MCF 10A (cell line): Measurements from ENCODE around the gene KCNG2. TPM values are rescaled to one million over a fixed set of nuclear protein-coding genes. Genes with fewer than 3 reads are reported as not detected.

Experiments
- BruUV-seq: library from RNA; stranded (reverse); fragments of 400-500 nt; replicated peaks from 2 replicates; lab custom pipeline; 2021; lab: Mats Ljungman, UMichigan
- CTCF ChIA-PET: fragments of 300-600 bp; sonication (Branson Sonifier 250); formaldehyde crosslinking; extraction: SDS; loops from one replicate; lab custom pipeline; 2021; ENCODE audit warnings: antibody characterized with exemption, inconsistent platforms; lab: Yijun Ruan, JAX
- POLR2A ChIA-PET: fragments of 300-600, 350-650 bp; sonication (Branson Sonifier 250); formaldehyde crosslinking; extraction: SDS; loops from one replicate; lab custom pipeline; 2020; ENCODE audit warnings: antibody characterized with exemption, inconsistent platforms; lab: Yijun Ruan, JAX
- DNase-seq: peaks from one replicate; pipeline ENCODE4 v3.0.0-alpha.2; 2018; ENCODE audit not compliant: unreplicated experiment
- H3K27ac Mint-ChIP-seq: one replicate; pipeline ENCODE4 v1.8.0; 2022; ENCODE audit warnings: mild to moderate bottlenecking, low read depth, mixed read lengths; ENCODE audit not compliant: unreplicated experiment
- H3K27me3 Mint-ChIP-seq: one replicate; pipeline ENCODE4 v1.8.0; 2022; ENCODE audit warnings: mixed read lengths; ENCODE audit not compliant: insufficient read depth, unreplicated experiment
- H3K36me3 Mint-ChIP-seq: one replicate; pipeline ENCODE4 v1.8.0; 2022; ENCODE audit warnings: mild to moderate bottlenecking, moderate library complexity, mixed read lengths; ENCODE audit not compliant: insufficient read depth, unreplicated experiment
- H3K4me1 Mint-ChIP-seq: one replicate; pipeline ENCODE4 v1.8.0; 2022; ENCODE audit warnings: mixed read lengths; ENCODE audit not compliant: insufficient read depth, unreplicated experiment
- H3K4me3 Mint-ChIP-seq: one replicate; pipeline ENCODE4 v1.8.0; 2022; ENCODE audit warnings: mild to moderate bottlenecking, moderate library complexity, mixed read lengths; ENCODE audit not compliant: unreplicated experiment
- H3K9me3 Mint-ChIP-seq: one replicate; pipeline ENCODE4 v1.8.0; 2022; ENCODE audit warnings: mixed read lengths; ENCODE audit not compliant: unreplicated experiment
- intact Hi-C: fragments of 100-400 bp; cut with micrococcal nuclease; formaldehyde crosslinking; loops from 2 replicates; pipeline ENCODE4 v1.14.1; 2022
- total RNA-seq: library from RNA; stranded (reverse); gene quantifications from 2 replicates; pipeline ENCODE4 v1.2.3, GENCODE V29; 2022
- TF ChIP-seq, protein P1 (sequence below): fragments of 200-600 bp; IDR thresholded peaks from one replicate; pipeline ENCODE4 v1.8.0; 2022; ENCODE audit warnings: antibody characterized with exemption, mild to moderate bottlenecking; ENCODE audit not compliant: unreplicated experiment

Gene KCNG2
- total RNA-seq, 1 experiment from 2014 or later = not detected

- Mint-ChIP-seq H3K36me3 (peaks cover 22% of the 10 kb centered on the region), H3K27me3 (no peaks in the 10 kb centered on the region), H3K27ac (no peak overlapping the region), H3K9me3 (peaks cover 57% of the 10 kb centered on the region), H3K4me3 (no peak overlapping the region), H3K4me1 (no peaks in the 10 kb centered on the region)
- BruUV-seq = no TSS peak
- TF ChIP-seq, protein P1, sequence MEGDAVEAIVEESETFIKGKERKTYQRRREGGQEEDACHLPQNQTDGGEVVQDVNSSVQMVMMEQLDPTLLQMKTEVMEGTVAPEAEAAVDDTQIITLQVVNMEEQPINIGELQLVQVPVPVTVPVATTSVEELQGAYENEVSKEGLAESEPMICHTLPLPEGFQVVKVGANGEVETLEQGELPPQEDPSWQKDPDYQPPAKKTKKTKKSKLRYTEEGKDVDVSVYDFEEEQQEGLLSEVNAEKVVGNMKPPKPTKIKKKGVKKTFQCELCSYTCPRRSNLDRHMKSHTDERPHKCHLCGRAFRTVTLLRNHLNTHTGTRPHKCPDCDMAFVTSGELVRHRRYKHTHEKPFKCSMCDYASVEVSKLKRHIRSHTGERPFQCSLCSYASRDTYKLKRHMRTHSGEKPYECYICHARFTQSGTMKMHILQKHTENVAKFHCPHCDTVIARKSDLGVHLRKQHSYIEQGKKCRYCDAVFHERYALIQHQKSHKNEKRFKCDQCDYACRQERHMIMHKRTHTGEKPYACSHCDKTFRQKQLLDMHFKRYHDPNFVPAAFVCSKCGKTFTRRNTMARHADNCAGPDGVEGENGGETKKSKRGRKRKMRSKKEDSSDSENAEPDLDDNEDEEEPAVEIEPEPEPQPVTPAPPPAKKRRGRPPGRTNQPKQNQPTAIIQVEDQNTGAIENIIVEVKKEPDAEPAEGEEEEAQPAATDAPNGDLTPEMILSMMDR = no peak
- ChIA-PET POLR2A (interaction anchor here (0.7 kb wide), 1 partner anchor 8 kb away, joined by 3 read pairs; no protein-coding TSS in a partner anchor), CTCF (interaction anchor here (1.4 kb wide), 1 partner anchor 8 kb away, joined by 5 read pairs; no protein-coding TSS in a partner anchor)
- DNase-seq = no peak
- intact Hi-C loops = no loop called here
Observed at GRCh38 chr18:79896738-79897137, 99.0 kb downstream of the KCNG2 start.

DNA sequence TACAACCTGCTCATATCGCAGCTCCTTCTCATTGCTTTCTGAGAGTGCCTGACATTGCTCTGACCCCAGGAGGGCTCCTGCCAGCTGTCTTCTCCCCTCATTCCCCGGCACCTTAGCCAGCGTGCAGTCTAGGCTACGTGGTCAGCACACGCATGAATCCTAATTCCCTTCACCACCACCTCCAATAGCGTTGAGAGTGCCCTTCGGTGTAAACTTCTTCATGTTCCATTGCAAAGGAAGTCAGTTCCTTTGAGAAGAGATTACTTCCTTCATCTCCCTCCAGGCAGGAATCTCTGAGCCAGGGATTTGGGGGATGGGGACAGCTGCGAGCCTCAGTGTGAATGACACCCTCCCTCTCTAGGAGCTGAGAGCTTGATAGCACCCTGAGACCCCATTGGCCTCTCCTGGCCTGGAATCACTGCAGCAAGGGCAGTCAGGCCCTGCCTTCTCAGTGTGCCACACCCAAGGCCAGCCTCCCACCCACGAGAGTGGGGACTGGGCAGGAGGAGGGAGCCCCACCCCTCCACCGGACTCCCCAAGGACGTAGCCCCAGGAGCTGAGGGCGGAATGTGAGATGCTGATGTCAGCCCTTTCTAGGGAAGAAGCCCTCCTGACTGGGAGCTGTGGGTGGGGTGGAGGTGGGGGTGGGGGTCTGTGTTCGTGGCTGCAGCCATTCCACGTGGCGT lies 100.3 kb downstream of the KCNG2 start:
- POLR2A ChIA-PET = no interaction called here
- no peak overlapping the region for H3K27ac Mint-ChIP-seq
- DNase-seq = no peak

GRCh38 chr18:79898952-79899608 lies 101.3 kb downstream of the KCNG2 start:
- BruUV-seq = no TSS peak
- peaks cover 30% of the 10 kb centered on the region for H3K36me3 Mint-ChIP-seq
- TF ChIP-seq, protein P1 = no peak
- H3K9me3 Mint-ChIP-seq = peaks cover 38% of the 10 kb centered on the region
- H3K27ac Mint-ChIP-seq = no peak overlapping the region
- intact Hi-C loops = no loop called here
- H3K4me3 Mint-ChIP-seq = no peak overlapping the region
- ChIA-PET CTCF (no interaction called here), POLR2A (no interaction called here)
- H3K4me1 Mint-ChIP-seq = no peaks in the 10 kb centered on the region
- no peaks in the 10 kb centered on the region for H3K27me3 Mint-ChIP-seq
- DNase-seq = no peak

More for the DNA sequence above, 100.3 kb downstream of the KCNG2 start:
- BruUV-seq = no TSS peak
- intact Hi-C loops = no loop called here
- TF ChIP-seq, protein P1 = no peak
- H3K27me3 Mint-ChIP-seq = no peaks in the 10 kb centered on the region
- H3K4me1 Mint-ChIP-seq = no peaks in the 10 kb centered on the region
- H3K4me3 Mint-ChIP-seq = no peak overlapping the region
- peaks cover 48% of the 10 kb centered on the region for H3K9me3 Mint-ChIP-seq
- CTCF ChIA-PET = no interaction called here
- H3K36me3 Mint-ChIP-seq = peaks cover 30% of the 10 kb centered on the region

DNA sequence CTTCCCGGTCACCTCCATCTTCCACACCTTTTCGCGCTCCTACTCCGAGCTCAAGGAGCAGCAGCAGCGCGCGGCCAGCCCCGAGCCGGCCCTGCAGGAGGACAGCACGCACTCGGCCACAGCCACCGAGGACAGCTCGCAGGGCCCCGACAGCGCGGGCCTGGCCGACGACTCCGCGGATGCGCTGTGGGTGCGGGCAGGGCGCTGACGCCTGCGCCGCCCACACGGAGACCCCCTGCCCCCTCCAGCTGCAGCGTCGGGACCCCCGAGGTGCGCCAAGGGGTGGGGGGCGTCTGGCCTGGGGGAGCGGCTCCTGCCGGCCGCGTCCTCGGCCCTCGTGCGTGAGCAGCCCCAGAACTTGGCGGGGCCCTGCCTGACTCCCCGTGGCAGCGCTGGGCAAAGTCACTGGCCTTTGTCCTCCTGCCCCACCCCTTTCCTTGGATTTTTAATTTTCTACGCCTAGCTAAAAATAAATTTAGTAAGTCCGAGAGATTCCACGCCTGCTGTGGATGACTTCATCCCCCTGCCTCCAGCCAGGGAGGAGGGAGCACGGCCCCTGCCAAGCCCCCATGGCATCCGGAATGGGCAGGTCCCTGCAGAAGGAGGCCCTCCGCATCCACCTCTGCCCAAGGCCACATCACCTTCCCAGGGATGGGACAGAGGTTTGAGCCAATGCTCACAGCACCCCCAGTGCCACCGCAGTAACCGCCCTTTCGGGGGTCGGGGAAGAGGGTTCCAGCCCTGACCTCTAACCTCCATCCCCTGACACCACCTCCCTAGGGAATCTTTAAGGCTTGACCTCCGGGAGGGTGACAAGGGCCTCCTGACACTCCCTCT lies 102.1 kb downstream of the KCNG2 start:
- Mint-ChIP-seq H3K4me3 (no peak overlapping the region), H3K4me1 (no peaks in the 10 kb centered on the region), H3K9me3 (peaks cover 30% of the 10 kb centered on the region), H3K36me3 (peaks cover 30% of the 10 kb centered on the region), H3K27me3 (no peaks in the 10 kb centered on the region), H3K27ac (no peak overlapping the region)
- TF ChIP-seq, protein P1 = no peak
- ChIA-PET CTCF (no interaction called here), POLR2A (interaction anchor here (0.6 kb wide), 1 partner anchor 9 kb away, joined by 3 read pairs; no protein-coding TSS in a partner anchor)
- intact Hi-C loops = no loop called here
- no peak for DNase-seq
- no TSS peak for BruUV-seq
